Lung (tissue), 12 donors: ENCODE results near the gene DNAJB6. TPM values are rescaled to one million over a fixed set of nuclear protein-coding genes. Genes with fewer than 3 reads are reported as not detected.

Experiments used
- ATAC-seq: fragments of 200-7000 bp; cut with Tn5 transposase; one replicate; pipeline ENCODE4 v1.9.1; 2020; ENCODE audit warnings: moderate number of reproducible peaks; ENCODE audit not compliant: insufficient read depth, low FRiP score
- DNase-seq, 3 donors: peaks; one replicate each; pipeline ENCODE4 v3.0.0-alpha.2; 2013 to 2017
- H3K27ac ChIP-seq, 2 donors: one replicate each; pipeline ENCODE4 v1.5.1; 2013; ENCODE audit warnings: mild to moderate bottlenecking in 2 of 2, moderate library complexity in 2 of 2, control low read depth in 1 of 2, inconsistent platforms in 1 of 2, low read depth in 1 of 2, low read length in 1 of 2
- H3K27me3 ChIP-seq, 3 donors: one replicate each; pipeline ENCODE4 v1.5.1; 2013; ENCODE audit warnings: low read length in 2 of 3; ENCODE audit not compliant: control insufficient read depth in 3 of 3, insufficient read depth in 3 of 3
- H3K36me3 ChIP-seq, 4 donors: one replicate each; pipeline ENCODE4 v1.5.1; 2013; ENCODE audit warnings: low read length in 4 of 4, mild to moderate bottlenecking in 1 of 4, moderate library complexity in 1 of 4; ENCODE audit not compliant: control insufficient read depth in 4 of 4, insufficient read depth in 4 of 4
- H3K4me1 ChIP-seq, 5 donors: one replicate each; pipeline ENCODE4 v1.5.1; 2013; ENCODE audit warnings: low read length in 5 of 5, mild to moderate bottlenecking in 2 of 5, moderate library complexity in 1 of 5; ENCODE audit not compliant: control insufficient read depth in 5 of 5, insufficient read depth in 5 of 5
- H3K4me3 ChIP-seq: one replicate; pipeline ENCODE4 v1.5.1; 2013; ENCODE audit warnings: mild to moderate bottlenecking, control low read depth, moderate library complexity
- H3K9ac ChIP-seq, 2 donors: one replicate each; pipeline ENCODE4 v1.5.1; 2013; ENCODE audit warnings: low read length in 2 of 2, control low read depth in 1 of 2; ENCODE audit not compliant: insufficient read depth in 1 of 2
- H3K9me3 ChIP-seq, 4 donors: one replicate each; pipeline ENCODE4 v1.5.1; 2013; ENCODE audit warnings: low read length in 3 of 4, mild to moderate bottlenecking in 1 of 4, moderate library complexity in 1 of 4; ENCODE audit not compliant: control insufficient read depth in 4 of 4, insufficient read depth in 3 of 4
- WGBS, 2 donors: extraction: QIAGEN DNeasy Blood & Tissue Kit; methylation state at CpG; one replicate each; pipeline ENCODE4 v1.1.7; 2013; 5-methylcytosine and 5-hydroxymethylcytosine counted together
- polyA plus RNA-seq, 2 donors: library from polyadenylated mRNA; stranded (reverse); fragments of 200-250 nt; gene quantifications; one replicate each; pipeline ENCODE4 v1.2.1, GENCODE V29; 2013
- total RNA-seq, 2 donors: library from RNA; depleted of rRNA in 1 of 2; stranded (reverse); fragments of >200 nt in 1 of 2; gene quantifications; one replicate each; pipeline ENCODE4 v1.2.1, GENCODE V29; 2014 to 2021
- TF ChIP-seq, protein P1 (sequence below): IDR thresholded peaks from 2 replicates; pipeline ENCODE4 v1.5.1; 2012; ENCODE audit warnings: mild to moderate bottlenecking; ENCODE audit errors: control extremely low read depth, extremely low read depth
- donor health status: control.
- donor health status: control.
- donor health status: Bipolar disorder and iron deficiency.
- donor health status: healthy.
- donor health status: DM: yes; HTN: yes; CAD: no.

Gene DNAJB6
- total and polyA plus RNA-seq, 4 donors, result 58.1 to 117 (median 83.0) TPM

DNA sequence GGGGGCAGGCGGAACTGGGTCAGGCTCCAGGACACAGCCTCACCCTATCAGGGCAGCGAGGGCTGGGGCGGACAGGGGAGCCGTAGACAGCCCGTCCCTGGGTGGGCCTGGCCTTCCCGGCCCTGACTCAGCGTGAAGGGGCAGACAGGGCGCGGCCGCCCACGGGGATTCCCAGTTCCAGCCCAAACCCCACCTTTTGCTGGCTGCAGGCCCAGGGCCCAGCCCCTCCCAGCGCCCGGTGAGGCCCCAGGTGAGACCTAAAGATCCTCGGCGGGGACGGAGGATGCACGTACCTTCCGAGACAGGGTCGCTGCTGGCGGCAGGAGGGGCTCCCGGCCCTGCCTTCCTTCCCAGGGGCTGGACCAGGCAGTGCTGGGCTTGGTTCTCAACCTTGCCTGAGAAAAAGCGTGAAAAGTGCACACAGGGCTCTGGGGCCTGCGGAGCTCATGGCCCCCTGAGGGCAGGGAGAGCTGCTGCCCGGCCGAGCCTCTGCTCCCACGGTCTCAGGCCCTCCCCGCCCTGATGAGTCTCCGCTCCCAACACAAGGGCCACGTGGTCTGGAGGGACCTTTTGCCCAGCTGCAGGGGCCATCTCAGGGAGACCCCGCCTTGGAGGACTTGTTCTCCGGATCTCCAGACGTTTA lies 43.9 kb upstream of the DNAJB6 start:
- Histone ChIP-seq H3K27me3 (no peaks in the 10 kb centered on the region), H3K4me3 (no peak overlapping the region), H3K27ac (no peak overlapping the region), H3K36me3 (no peaks in the 10 kb centered on the region), H3K4me1 (no peaks in the 10 kb centered on the region), H3K9ac (no peak overlapping the region), H3K9me3 (peaks cover 0 to 4% (median 0%) of the 10 kb centered on the region in 4 donors)
- ATAC-seq (peak; percentile 57), DNase-seq (no peak)
- 61 to 85% methylated on average over 26 to 32 of the region's 32 CpGs for WGBS, 2 donors
- TF ChIP-seq, protein P1, sequence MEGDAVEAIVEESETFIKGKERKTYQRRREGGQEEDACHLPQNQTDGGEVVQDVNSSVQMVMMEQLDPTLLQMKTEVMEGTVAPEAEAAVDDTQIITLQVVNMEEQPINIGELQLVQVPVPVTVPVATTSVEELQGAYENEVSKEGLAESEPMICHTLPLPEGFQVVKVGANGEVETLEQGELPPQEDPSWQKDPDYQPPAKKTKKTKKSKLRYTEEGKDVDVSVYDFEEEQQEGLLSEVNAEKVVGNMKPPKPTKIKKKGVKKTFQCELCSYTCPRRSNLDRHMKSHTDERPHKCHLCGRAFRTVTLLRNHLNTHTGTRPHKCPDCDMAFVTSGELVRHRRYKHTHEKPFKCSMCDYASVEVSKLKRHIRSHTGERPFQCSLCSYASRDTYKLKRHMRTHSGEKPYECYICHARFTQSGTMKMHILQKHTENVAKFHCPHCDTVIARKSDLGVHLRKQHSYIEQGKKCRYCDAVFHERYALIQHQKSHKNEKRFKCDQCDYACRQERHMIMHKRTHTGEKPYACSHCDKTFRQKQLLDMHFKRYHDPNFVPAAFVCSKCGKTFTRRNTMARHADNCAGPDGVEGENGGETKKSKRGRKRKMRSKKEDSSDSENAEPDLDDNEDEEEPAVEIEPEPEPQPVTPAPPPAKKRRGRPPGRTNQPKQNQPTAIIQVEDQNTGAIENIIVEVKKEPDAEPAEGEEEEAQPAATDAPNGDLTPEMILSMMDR, result no peak

DNA sequence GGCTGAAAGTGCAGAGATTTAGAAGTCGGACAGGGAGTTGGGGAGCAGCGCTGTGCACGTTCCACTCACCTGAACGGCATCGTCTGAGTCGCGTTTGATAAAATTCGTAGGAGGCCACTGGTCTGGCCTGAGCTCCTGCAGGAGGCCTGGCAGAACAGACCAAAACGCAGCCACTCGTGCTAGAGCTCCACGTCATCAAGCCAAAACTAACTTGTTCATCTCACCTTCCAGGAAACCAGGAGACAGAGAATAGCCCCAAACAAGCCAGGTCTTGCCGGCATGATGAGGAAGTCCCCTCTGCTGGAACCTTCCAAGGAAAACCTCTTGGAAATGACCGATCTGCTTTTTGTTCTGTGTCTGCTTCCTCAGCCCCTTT lies 43.4 kb upstream of the DNAJB6 start:
- Histone ChIP-seq H3K27ac (no peak overlapping the region), H3K9me3 (peaks cover 0 to 4% (median 0%) of the 10 kb centered on the region in 4 donors), H3K4me3 (no peak overlapping the region), H3K4me1 (no peaks in the 10 kb centered on the region), H3K9ac (no peak overlapping the region), H3K27me3 (no peaks in the 10 kb centered on the region), H3K36me3 (no peaks in the 10 kb centered on the region)
- ATAC-seq (no peak), DNase-seq (no peak)
- WGBS, 2 donors, result 85 to 87% methylated on average over 13 of the region's 13 CpGs
- TF ChIP-seq, protein P1, result no peak

DNA sequence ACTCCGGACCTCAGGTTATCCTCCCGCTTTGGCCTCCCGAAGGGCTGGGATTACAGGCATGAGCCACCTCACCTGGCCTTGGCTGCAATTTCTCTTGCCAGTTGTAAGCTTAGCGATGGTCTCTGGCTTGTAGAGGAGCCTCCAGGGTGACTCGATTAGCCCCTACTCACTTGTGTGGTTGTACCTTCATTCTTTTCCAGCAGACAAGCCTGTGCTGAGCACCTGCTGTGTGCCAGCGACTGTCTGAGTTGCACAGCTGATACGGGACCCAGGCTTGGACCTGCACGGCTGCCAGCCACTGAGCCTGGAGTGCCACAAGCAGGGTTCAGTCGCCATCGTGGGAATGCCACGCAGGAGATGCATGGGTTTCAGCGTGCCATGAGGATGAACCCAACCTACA lies 42.0 kb upstream of the DNAJB6 start:
- DNase-seq (no peak), ATAC-seq (no peak)
- H3K27ac ChIP-seq, result no peak overlapping the region
- TF ChIP-seq, protein P1, result no peak
- H3K4me1 ChIP-seq, result peaks cover 0 to 4% (median 0%) of the 10 kb centered on the region in 5 donors
- H3K27me3 ChIP-seq, result no peaks in the 10 kb centered on the region
- 94 to 95% methylated on average over 12 of the region's 12 CpGs for WGBS, 2 donors
- H3K36me3 ChIP-seq, result no peaks in the 10 kb centered on the region
- peaks cover 0 to 5% (median 0%) of the 10 kb centered on the region in 4 donors for H3K9me3 ChIP-seq
- no peak overlapping the region for H3K9ac ChIP-seq
- no peak overlapping the region for H3K4me3 ChIP-seq

DNA sequence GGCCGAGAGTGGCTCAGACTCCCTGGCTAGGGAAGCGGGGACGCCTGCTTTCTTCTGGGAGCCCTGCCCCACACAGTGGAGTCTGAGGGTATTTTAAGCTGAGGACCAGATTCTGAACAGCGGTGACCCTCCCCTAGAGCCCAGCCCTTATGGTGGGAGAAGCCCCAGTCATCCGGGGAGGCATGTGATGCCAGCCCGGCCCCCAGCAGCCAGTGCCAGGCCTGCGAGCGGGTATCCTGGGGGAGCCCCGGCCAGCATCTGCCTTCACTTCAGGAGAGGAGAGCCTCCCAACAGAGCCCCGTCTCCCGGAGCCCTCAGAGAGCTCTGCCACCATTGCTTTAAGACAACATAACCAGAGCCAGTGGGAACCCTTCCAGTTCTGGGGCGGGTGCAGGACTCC lies 41.5 kb upstream of the DNAJB6 start:
- TF ChIP-seq, protein P1, result no peak
- ATAC-seq (no peak), DNase-seq (no peak)
- Histone ChIP-seq H3K9ac (no peak overlapping the region), H3K36me3 (no peaks in the 10 kb centered on the region), H3K27ac (no peak overlapping the region), H3K9me3 (peaks cover 0 to 5% (median 0%) of the 10 kb centered on the region in 4 donors), H3K4me3 (no peak overlapping the region), H3K4me1 (peaks cover 0 to 4% (median 0%) of the 10 kb centered on the region in 5 donors), H3K27me3 (no peaks in the 10 kb centered on the region)
- 86 to 91% methylated on average over 12 of the region's 12 CpGs for WGBS, 2 donors
